ENCODE results near the gene IER3. TPM values are rescaled to one million over a fixed set of nuclear protein-coding genes. Genes with fewer than 3 reads are reported as not detected.

IER3 gene
- total and polyA plus RNA-seq, 9 of the 15 experiments (the other 6 are each of a cell fraction or from before 2014, with no cell fraction given) = 1.5 to 30.0 (median 11.5) TPM

DNA sequence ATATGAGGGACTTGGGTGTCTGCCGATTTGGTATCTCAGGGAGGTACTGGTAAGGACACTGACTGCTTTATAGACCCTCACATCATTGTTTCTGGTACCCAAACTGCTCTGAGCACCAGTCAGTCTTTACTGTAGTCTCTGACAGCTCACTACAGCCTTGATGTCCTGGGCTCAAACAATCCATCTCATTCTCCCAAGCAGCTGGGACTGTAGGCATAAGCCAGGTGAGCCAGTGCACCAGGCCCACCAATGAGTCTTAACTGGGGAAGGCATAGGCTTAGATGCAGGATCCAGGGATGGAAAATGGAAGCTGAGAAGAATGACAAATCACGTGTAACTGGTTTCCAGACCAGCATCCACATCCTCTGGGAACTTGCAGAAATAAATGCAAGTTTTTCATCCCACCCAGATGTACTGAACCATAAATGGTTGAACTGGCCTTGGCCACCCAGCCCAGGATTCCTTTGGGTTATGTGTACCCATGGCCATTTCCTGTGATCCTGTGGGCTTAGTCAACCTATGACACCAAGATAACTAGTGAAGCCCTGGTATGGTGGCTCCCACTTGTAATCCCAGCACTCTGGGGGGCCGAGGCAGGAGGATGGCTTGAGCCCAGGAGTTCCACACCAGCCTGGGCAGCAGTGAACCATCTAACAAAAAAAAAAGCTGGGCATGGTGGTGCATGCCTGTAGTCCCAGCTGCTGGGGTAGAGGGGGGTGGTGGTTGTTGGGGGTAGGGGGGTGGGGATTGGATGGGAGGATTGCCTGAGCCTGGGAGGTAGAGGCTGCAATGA, 18.4 kb downstream of the IER3 start (continued):
- TF ChIP-seq NFIC (IDR thresholded peaks at IDR 0.05) (peak; percentile 36; the same call in 1 of the 2 replicates), SUPT5H (IDR thresholded peaks at IDR 0.05) (peak; percentile 97), HCFC1 (IDR thresholded peaks at IDR 0.05; ENCODE audit: low read depth, low read length) (no peak), PHF20 (IDR thresholded peaks at IDR 0.05; ENCODE audit: partially characterized antibody) (no peak), U2AF2 (optimal IDR thresholded peaks at IDR 0.05; ENCODE audit: low read depth, low read length) (no peak), ASH1L (IDR thresholded peaks at IDR 0.05; ENCODE audit: borderline replicate concordance, low read depth, partially characterized antibody) (no peak), LARP7 (IDR thresholded peaks at IDR 0.05) (no peak), PPARD (CRISPR knock-in tag; IDR thresholded peaks at IDR 0.05) (no peak), TRIM24 (IDR thresholded peaks at IDR 0.05) (no peak), BRD9 (IDR thresholded peaks at IDR 0.05; ENCODE audit: low read depth, partially characterized antibody) (no peak), POLR2AphosphoS2 (IDR thresholded peaks at IDR 0.05; ENCODE audit: low read length) (peak; percentile 99), ILF3 (IDR thresholded peaks at IDR 0.05; ENCODE audit: borderline replicate concordance) (peak; percentile 92), RB1 (IDR thresholded peaks at IDR 0.05; ENCODE audit: low read depth) (no peak), ZNF740 (CRISPR knock-in tag; IDR thresholded peaks at IDR 0.05) (no peak), ZNF740 (tag; IDR thresholded peaks at IDR 0.05) (no peak), C11orf30 (IDR thresholded peaks at IDR 0.05; ENCODE audit: low read depth) (no peak), ZNF780A (CRISPR knock-in tag; IDR thresholded peaks at IDR 0.05) (peak; percentile 46; the same call in 1 of the 2 replicates), NCOR1 (IDR thresholded peaks at IDR 0.05) (peak; percentile 29; the same call in 1 of the 2 replicates)
- TF ChIP-seq, protein P1, sequence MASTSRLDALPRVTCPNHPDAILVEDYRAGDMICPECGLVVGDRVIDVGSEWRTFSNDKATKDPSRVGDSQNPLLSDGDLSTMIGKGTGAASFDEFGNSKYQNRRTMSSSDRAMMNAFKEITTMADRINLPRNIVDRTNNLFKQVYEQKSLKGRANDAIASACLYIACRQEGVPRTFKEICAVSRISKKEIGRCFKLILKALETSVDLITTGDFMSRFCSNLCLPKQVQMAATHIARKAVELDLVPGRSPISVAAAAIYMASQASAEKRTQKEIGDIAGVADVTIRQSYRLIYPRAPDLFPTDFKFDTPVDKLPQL (IDR thresholded peaks at IDR 0.05; ENCODE audit: extremely low read depth, insufficient read length) = no peak
- TF ChIP-seq, protein P2, sequence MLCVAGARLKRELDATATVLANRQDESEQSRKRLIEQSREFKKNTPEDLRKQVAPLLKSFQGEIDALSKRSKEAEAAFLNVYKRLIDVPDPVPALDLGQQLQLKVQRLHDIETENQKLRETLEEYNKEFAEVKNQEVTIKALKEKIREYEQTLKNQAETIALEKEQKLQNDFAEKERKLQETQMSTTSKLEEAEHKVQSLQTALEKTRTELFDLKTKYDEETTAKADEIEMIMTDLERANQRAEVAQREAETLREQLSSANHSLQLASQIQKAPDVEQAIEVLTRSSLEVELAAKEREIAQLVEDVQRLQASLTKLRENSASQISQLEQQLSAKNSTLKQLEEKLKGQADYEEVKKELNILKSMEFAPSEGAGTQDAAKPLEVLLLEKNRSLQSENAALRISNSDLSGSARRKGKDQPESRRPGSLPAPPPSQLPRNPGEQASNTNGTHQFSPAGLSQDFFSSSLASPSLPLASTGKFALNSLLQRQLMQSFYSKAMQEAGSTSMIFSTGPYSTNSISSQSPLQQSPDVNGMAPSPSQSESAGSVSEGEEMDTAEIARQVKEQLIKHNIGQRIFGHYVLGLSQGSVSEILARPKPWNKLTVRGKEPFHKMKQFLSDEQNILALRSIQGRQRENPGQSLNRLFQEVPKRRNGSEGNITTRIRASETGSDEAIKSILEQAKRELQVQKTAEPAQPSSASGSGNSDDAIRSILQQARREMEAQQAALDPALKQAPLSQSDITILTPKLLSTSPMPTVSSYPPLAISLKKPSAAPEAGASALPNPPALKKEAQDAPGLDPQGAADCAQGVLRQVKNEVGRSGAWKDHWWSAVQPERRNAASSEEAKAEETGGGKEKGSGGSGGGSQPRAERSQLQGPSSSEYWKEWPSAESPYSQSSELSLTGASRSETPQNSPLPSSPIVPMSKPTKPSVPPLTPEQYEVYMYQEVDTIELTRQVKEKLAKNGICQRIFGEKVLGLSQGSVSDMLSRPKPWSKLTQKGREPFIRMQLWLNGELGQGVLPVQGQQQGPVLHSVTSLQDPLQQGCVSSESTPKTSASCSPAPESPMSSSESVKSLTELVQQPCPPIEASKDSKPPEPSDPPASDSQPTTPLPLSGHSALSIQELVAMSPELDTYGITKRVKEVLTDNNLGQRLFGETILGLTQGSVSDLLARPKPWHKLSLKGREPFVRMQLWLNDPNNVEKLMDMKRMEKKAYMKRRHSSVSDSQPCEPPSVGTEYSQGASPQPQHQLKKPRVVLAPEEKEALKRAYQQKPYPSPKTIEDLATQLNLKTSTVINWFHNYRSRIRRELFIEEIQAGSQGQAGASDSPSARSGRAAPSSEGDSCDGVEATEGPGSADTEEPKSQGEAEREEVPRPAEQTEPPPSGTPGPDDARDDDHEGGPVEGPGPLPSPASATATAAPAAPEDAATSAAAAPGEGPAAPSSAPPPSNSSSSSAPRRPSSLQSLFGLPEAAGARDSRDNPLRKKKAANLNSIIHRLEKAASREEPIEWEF (CRISPR knock-in tag; IDR thresholded peaks at IDR 0.05) = no peak
- TF ChIP-seq, protein P3, sequence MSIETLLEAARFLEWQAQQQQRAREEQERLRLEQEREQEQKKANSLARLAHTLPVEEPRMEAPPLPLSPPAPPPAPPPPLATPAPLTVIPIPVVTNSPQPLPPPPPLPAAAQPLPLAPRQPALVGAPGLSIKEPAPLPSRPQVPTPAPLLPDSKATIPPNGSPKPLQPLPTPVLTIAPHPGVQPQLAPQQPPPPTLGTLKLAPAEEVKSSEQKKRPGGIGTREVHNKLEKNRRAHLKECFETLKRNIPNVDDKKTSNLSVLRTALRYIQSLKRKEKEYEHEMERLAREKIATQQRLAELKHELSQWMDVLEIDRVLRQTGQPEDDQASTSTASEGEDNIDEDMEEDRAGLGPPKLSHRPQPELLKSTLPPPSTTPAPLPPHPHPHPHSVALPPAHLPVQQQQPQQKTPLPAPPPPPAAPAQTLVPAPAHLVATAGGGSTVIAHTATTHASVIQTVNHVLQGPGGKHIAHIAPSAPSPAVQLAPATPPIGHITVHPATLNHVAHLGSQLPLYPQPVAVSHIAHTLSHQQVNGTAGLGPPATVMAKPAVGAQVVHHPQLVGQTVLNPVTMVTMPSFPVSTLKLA (conservative IDR thresholded peaks at IDR 0.05) = no peak; a peak in 1 of 4 replicates
